SK-N-SH treated with all-trans-retinoic acid at 6 μM for 48 hours (cell line): Measurements from ENCODE around the gene GEN1.

Experiments used
- BACH2 ChIP-seq: fragments of 250-450 bp; sonication (Bioruptor Pico); IDR thresholded peaks from 2 replicates; pipeline ENCODE4 v1.9.0; 2021; ENCODE audit warnings: mild to moderate bottlenecking, borderline replicate concordance
- ISL1 ChIP-seq: fragments of 250-450 bp; sonication (Bioruptor Pico); IDR thresholded peaks from 2 replicates; pipeline ENCODE4 v2.1.2; 2022; ENCODE audit warnings: mild to moderate bottlenecking, moderate library complexity
- RARB ChIP-seq: fragments of 250-450 bp; sonication (Bioruptor Pico); IDR thresholded peaks from 2 replicates; pipeline ENCODE4 v1.8.0; 2021; ENCODE audit warnings: mild to moderate bottlenecking, moderate library complexity
- SNAI2 ChIP-seq: fragments of 250-450 bp; sonication (Bioruptor Pico); IDR thresholded peaks from 2 replicates; pipeline ENCODE4 v1.5.0; 2020; ENCODE audit warnings: mild to moderate bottlenecking, moderate library complexity
- ZFP30 ChIP-seq: fragments of 450-650 bp; formaldehyde crosslinking; IDR thresholded peaks from 2 replicates; pipeline ENCODE4 v1.5.0; 2022; ENCODE audit warnings: mild to moderate bottlenecking, moderate library complexity
- ZNF8 ChIP-seq: fragments of 450-650 bp; formaldehyde crosslinking; IDR thresholded peaks from 2 replicates; pipeline ENCODE4 v1.5.0; 2020; ENCODE audit warnings: mild to moderate bottlenecking, moderate library complexity
- TF ChIP-seq, protein P1 (sequence below): fragments of 250-450 bp; sonication (Bioruptor Pico); IDR thresholded peaks from 2 replicates; pipeline ENCODE4 v1.5.1; 2020; ENCODE audit warnings: low read depth, mild to moderate bottlenecking, moderate library complexity
- TF ChIP-seq, protein P2 (sequence below): fragments of 250-450 bp; sonication (Bioruptor Pico); IDR thresholded peaks from 2 replicates; pipeline ENCODE4 v1.5.1; 2021; ENCODE audit warnings: mild to moderate bottlenecking, moderate library complexity

DNA sequence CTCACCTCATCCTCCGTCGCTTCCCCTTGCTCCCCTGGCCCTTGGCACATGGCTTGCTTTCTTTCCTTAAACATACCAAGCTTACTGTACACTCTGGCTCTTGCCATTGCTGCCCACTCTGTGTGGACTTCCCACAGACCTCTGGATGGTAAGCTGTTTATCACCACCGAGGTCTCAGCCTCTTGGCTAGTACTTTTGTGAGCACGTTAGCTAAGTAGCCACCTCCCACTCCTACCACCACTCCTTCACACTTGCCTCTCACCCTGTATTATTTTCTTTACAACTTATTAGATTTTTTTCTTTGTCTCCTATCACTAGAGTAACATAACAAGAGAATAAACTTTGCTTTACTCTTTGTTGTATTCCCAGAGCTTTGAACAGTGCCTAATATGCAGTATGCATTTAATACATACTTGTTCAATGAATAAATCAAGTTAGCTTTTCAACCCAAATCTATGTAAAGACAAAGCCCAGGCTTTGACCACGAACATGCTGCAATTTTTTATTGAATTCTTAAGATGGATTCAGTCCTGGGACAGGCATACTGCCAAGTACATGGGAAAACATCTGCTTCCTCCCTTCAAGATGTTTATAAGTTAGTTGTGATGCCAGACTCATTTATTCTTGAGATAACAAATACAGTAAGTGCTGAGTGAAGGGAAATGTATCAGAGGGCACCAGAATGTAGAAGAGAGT is 37.3 kb downstream of the GEN1 start:
- TF ChIP-seq, protein P1, sequence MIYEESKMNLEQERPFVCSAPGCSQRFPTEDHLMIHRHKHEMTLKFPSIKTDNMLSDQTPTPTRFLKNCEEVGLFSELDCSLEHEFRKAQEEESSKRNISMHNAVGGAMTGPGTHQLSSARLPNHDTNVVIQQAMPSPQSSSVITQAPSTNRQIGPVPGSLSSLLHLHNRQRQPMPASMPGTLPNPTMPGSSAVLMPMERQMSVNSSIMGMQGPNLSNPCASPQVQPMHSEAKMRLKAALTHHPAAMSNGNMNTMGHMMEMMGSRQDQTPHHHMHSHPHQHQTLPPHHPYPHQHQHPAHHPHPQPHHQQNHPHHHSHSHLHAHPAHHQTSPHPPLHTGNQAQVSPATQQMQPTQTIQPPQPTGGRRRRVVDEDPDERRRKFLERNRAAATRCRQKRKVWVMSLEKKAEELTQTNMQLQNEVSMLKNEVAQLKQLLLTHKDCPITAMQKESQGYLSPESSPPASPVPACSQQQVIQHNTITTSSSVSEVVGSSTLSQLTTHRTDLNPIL (CRISPR knock-in tag): no peak
- no peak for TF ChIP-seq ZFP30 (CRISPR knock-in tag)
- TF ChIP-seq ZNF8: no peak
- TF ChIP-seq BACH2 (CRISPR knock-in tag): no peak
- TF ChIP-seq, protein P2, sequence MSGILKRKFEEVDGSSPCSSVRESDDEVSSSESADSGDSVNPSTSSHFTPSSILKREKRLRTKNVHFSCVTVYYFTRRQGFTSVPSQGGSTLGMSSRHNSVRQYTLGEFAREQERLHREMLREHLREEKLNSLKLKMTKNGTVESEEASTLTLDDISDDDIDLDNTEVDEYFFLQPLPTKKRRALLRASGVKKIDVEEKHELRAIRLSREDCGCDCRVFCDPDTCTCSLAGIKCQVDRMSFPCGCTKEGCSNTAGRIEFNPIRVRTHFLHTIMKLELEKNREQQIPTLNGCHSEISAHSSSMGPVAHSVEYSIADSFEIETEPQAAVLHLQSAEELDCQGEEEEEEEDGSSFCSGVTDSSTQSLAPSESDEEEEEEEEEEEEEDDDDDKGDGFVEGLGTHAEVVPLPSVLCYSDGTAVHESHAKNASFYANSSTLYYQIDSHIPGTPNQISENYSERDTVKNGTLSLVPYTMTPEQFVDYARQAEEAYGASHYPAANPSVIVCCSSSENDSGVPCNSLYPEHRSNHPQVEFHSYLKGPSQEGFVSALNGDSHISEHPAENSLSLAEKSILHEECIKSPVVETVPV (CRISPR knock-in tag): no peak
- no peak for TF ChIP-seq ISL1 (CRISPR knock-in tag)
- no peak for TF ChIP-seq SNAI2 (CRISPR knock-in tag)
- no peak for TF ChIP-seq RARB (CRISPR knock-in tag)
